Measurements from ENCODE around the gene TEX54. TPM values are rescaled to one million over a fixed set of nuclear protein-coding genes. Genes with fewer than 3 reads are reported as not detected.

TEX54 gene
- total and polyA plus RNA-seq, 2 of the 13 experiments (the other 11 are each of a cell fraction or from before 2014, with no cell fraction given), result not detected

- no peak for TF ChIP-seq ZNF773 (CRISPR knock-in tag; IDR thresholded peaks at IDR 0.05; ENCODE audit: borderline replicate concordance)
- TF ChIP-seq SRSF9 (IDR thresholded peaks at IDR 0.05; ENCODE audit: borderline replicate concordance, insufficient read depth, low read depth, low read length, poor library complexity, severe bottlenecking), result no peak
- TF ChIP-seq SAP130 (CRISPR knock-in tag; IDR thresholded peaks at IDR 0.05; ENCODE audit: low read depth), result peak; percentile 100
- TF ChIP-seq ZNF670 (CRISPR knock-in tag; IDR thresholded peaks at IDR 0.05; ENCODE audit: borderline replicate concordance), result peak; percentile 73; the same call in 1 of the 2 replicates
- TF ChIP-seq ZSCAN12 (CRISPR knock-in tag; IDR thresholded peaks at IDR 0.05), result no peak
- TF ChIP-seq SRF (IDR thresholded peaks at IDR 0.05; ENCODE audit: low read depth, low read length), result peak; percentile 82
- peak; percentile 74 for TF ChIP-seq ZNF609 (CRISPR knock-in tag; IDR thresholded peaks at IDR 0.05; ENCODE audit: borderline replicate concordance)
- TF ChIP-seq U2AF2 (IDR thresholded peaks at IDR 0.05; ENCODE audit: low read depth, low read length), result no peak
- TF ChIP-seq ZNF503 (CRISPR knock-in tag; IDR thresholded peaks at IDR 0.05), result peak; percentile 30; the same call in 1 of the 2 replicates
- peak; percentile 92; the same call in 1 of the 2 replicates for TF ChIP-seq ZNF83 (CRISPR knock-in tag; IDR thresholded peaks at IDR 0.05; ENCODE audit: borderline replicate concordance)
- TF ChIP-seq MED13 (CRISPR knock-in tag; IDR thresholded peaks at IDR 0.05), result no peak
- no peak for TF ChIP-seq SP1 (IDR thresholded peaks at IDR 0.05)
- TF ChIP-seq SP1 (CRISPR knock-in tag; IDR thresholded peaks at IDR 0.05), result peak; percentile 67
- peak; percentile 88 for TF ChIP-seq RBFOX2 (IDR thresholded peaks at IDR 0.05; ENCODE audit: low read depth, low read length)
- TF ChIP-seq HNRNPUL1 (IDR thresholded peaks at IDR 0.05; ENCODE audit: low read depth, low read length), result no peak
- no peak for TF ChIP-seq HNRNPK (IDR thresholded peaks at IDR 0.05; ENCODE audit: low read depth, low read length, poor library complexity, severe bottlenecking)
- no peak for TF ChIP-seq NCOA5 (CRISPR knock-in tag; IDR thresholded peaks at IDR 0.05)
- no peak for TF ChIP-seq MAF1 (CRISPR knock-in tag; IDR thresholded peaks at IDR 0.05; ENCODE audit: borderline replicate concordance)
- peak; percentile 46 for TF ChIP-seq PHF21A (CRISPR knock-in tag; IDR thresholded peaks at IDR 0.05)
- no peak for TF ChIP-seq FUBP1 (CRISPR knock-in tag; IDR thresholded peaks at IDR 0.05; ENCODE audit: borderline replicate concordance)
- TF ChIP-seq GTF2F1 (IDR thresholded peaks at IDR 0.05; ENCODE audit: low read length), result no peak
- peak; percentile 93 for TF ChIP-seq PHF8 (CRISPR knock-in tag; IDR thresholded peaks at IDR 0.05)
These were observed 6.7 kb upstream of the TEX54 start, which contains the start of gene WDR74 (continued) for GRCh38 chr11:62839050-62839945.
